Measurements from ENCODE around the gene UBE2QL1.
A peak's percentile ranks its signal among the peaks of the same experiment; 100 is the strongest.

UBE2QL1 gene, protein sequence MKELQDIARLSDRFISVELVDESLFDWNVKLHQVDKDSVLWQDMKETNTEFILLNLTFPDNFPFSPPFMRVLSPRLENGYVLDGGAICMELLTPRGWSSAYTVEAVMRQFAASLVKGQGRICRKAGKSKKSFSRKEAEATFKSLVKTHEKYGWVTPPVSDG

DNA sequence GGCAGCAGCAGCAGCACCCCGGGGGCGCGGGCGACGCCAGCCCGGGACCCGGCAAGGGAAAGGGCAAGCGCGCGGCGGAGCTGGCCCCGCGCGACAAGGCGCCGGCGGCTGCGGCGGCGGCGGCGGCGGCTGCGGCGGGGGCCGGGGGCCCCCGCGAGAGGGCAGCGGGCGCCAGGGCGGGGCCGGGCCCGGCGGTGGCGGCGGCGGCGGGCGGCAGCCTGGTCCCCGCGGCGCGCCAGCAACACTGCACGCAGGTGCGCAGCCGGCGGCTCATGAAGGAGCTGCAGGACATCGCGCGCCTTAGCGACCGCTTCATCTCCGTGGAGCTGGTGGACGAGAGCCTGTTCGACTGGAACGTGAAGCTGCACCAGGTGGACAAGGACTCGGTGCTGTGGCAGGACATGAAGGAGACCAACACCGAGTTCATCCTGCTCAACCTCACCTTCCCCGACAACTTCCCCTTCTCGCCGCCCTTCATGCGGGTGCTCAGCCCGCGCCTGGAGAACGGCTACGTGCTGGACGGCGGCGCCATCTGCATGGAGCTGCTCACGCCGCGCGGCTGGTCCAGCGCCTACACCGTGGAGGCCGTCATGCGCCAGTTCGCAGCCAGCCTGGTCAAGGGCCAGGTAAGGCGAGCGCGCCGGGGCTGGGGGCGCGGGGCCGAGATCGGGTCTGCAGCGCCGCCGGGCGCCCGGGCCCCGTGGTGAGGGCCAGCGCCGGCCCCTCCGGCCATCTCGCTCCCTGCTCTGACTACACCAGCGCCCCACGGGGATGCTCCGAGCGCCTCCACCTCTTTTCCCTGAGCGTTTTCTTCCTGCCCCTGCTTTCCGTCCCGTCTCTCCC, at the start of gene UBE2QL1:
Gene UBE2QL1 (plus strand): TSS at position 238 of the 843 bp plus-strand sequence. CDS start 35 bp downstream, at position 273.
- DNase-seq, result peak; percentile 5 to 29
- TF ChIP-seq GATA1 (IDR thresholded peaks at IDR 0.05; ENCODE audit: low read depth, low read length) (no peak), POLR2A (IDR thresholded peaks at IDR 0.05; ENCODE audit: low read length) (no peak)

- DNase-seq, result no peak
- TF ChIP-seq GATA1 (IDR thresholded peaks at IDR 0.05; ENCODE audit: low read depth, low read length), result no peak
Measured at GRCh38 chr5:6399980-6400910, 48.4 kb upstream of the UBE2QL1 start.

GRCh38 chr5:6401410-6401809, 47.2 kb upstream of the UBE2QL1 start:
- TF ChIP-seq POLR2A (IDR thresholded peaks at IDR 0.05; ENCODE audit: low read length) (no peak), GATA1 (IDR thresholded peaks at IDR 0.05; ENCODE audit: low read depth, low read length) (no peak)
- no peak for DNase-seq

GRCh38 chr5:6402939-6403338, 45.7 kb upstream of the UBE2QL1 start:
- TF ChIP-seq GATA1 (IDR thresholded peaks at IDR 0.05; ENCODE audit: low read depth, low read length) (no peak), POLR2A (IDR thresholded peaks at IDR 0.05; ENCODE audit: low read length) (no peak)
- no peak for DNase-seq

DNA sequence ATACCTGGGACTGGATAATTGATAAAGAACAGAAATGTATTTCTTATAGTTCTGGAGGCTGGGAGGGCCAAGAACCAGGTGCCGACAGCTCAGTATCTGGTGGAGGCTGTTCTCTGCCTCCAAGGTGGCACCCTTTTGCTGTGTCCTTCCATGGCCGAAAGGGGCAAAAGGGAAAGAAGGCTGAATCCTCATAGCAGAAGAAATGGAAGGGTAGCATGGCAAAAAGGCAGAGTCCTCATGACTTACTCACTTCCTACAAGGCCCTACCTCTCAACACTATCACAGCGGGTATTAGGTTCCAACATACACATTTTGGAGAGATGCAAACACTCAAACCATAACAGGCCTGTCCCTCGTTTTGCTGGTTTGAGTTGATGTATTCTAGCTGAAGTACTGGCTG, 45.2 kb upstream of the UBE2QL1 start:
- TF ChIP-seq POLR2A (IDR thresholded peaks at IDR 0.05; ENCODE audit: low read length) (no peak), GATA1 (IDR thresholded peaks at IDR 0.05; ENCODE audit: low read depth, low read length) (no peak)
- no peak for DNase-seq

- TF ChIP-seq POLR2A (IDR thresholded peaks at IDR 0.05; ENCODE audit: low read length) (no peak), GATA1 (IDR thresholded peaks at IDR 0.05; ENCODE audit: low read depth, low read length) (no peak)
Measured at GRCh38 chr5:6404129-6404528, 44.5 kb upstream of the UBE2QL1 start.

DNA sequence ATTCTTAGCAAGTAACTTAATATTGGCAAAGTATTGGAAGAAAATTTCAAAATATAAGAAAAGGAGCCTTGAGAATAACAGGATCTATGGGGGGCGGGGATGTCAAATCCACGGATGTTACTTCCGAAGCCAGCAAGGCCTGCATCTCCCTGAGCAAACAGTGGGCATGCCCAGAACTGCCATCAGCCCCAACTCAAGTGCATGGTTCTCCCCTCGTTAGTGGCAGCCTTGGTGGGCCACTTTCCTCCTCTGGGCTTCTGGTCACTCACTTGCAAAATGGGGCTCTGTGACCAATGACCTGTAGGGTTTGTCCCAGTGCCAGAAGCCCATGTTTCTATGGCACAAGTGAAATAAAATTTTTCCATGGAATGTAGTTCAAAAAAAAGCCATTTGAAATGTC, 43.1 kb upstream of the UBE2QL1 start:
- DNase-seq, result no peak
- no peak for TF ChIP-seq GATA1 (IDR thresholded peaks at IDR 0.05; ENCODE audit: low read depth, low read length)
- no peak for TF ChIP-seq POLR2A (IDR thresholded peaks at IDR 0.05; ENCODE audit: low read length)

More at GRCh38 chr5:6404129-6404528, 44.5 kb upstream of the UBE2QL1 start:
- DNase-seq, result no peak

DNA sequence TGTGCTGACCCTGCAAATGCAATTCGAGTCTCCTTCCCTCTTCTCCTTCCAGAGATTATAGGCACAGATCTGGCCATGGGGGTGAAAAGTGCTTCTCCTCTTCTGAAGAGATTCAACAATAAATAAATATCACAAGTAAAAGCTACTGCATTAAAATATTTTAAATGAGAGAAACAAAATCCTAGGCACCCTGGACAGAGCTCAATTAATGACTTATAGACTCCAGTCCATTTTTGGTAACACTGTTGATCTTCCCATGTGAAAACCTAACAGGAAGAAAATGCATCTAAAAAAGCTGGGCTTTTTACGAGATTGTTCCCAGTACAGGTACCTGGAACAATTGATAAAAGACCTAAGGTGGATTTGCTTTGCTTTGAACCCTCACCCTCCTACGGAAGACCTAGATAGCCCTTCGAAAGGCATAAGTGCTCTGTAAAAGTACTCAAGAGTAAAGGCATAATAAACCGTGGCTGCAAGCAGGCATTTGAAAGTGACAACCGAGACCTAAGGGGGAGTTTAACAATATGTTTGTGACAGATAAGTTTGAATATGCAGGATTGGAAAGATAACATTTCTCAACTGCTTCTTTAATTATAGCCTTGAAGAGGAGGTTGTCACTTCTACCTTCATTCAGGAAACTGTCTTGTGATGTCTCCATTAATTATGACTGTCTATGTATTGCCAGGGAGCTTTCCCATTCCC, 41.0 kb upstream of the UBE2QL1 start:
- TF ChIP-seq GATA1 (IDR thresholded peaks at IDR 0.05; ENCODE audit: low read depth, low read length) (no peak), POLR2A (IDR thresholded peaks at IDR 0.05; ENCODE audit: low read length) (no peak)

DNA sequence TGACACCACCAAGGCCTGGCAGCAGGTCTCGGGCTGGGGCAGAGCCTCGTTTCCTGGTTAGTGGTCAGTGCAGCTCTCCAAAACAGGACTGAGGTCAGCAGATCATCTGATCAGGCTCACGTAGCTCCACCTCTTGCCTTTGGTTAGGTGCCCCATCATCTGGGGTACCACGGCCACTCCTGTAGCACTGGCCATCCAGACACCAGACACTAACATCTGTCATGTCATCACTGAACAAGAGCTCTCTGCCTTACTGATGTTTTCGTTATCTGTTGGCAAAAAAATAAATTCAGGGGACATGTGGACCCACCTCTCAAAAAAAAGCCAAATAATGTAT, 40.4 kb upstream of the UBE2QL1 start:
- DNase-seq, result peak in 1 of 2 experiments; percentile 31
- TF ChIP-seq GATA1 (IDR thresholded peaks at IDR 0.05; ENCODE audit: low read depth, low read length) (no peak), POLR2A (IDR thresholded peaks at IDR 0.05; ENCODE audit: low read length) (no peak)

More for the DNA sequence above, 41.0 kb upstream of the UBE2QL1 start:
- DNase-seq, result peak; percentile 26 to 59

- DNase-seq, result peak; percentile 25 to 47
- TF ChIP-seq GATA1 (IDR thresholded peaks at IDR 0.05; ENCODE audit: low read depth, low read length) (no peak), POLR2A (IDR thresholded peaks at IDR 0.05; ENCODE audit: low read length) (no peak)
Measured at GRCh38 chr5:6408627-6409446, 39.8 kb upstream of the UBE2QL1 start.

DNA sequence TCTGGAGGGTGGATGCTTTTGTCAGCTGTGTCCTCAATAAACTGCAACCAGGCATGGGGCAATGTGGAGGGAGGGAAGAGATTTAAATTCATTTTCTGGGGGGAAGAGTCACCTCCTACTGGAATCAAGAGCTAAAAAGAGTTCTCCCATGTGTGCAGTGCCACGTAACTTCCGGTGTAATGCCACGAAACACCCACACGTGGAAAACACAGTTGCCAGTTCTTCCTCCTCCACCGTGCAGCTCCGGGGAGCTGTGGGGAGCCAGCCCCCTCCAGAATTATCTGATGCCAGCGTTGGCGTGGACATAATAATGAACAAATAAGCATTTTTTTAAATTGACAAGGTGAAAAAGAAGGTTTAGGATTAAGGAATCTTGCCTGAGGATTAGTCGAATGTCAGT, 38.2 kb upstream of the UBE2QL1 start:
- no peak for DNase-seq
- TF ChIP-seq POLR2A (IDR thresholded peaks at IDR 0.05; ENCODE audit: low read length), result no peak
- TF ChIP-seq GATA1 (IDR thresholded peaks at IDR 0.05; ENCODE audit: low read depth, low read length), result no peak

DNA sequence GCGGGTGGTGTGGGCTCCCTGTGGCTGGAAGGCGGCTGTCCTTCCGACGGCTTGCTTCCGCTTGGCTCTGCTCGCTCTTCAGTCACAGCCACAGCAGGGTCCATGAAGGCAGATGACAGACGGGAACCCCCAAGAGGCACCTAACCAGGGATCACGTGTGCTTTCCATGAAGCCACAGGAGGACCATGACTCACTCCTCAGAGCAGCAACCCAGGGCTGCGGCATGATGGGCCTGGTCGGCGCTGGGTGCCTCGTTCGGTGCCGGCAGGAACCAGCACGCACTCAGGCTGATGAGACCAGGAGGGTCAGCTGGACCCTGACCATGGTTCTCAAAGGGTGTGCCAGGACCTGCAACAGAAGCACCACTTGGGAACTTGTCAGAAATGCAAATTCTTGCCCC, 37.5 kb upstream of the UBE2QL1 start:
- no peak for DNase-seq
- TF ChIP-seq POLR2A (IDR thresholded peaks at IDR 0.05; ENCODE audit: low read length), result no peak

GRCh38 chr5:6412811-6413210, 35.8 kb upstream of the UBE2QL1 start:
- no peak for DNase-seq
- no peak for TF ChIP-seq POLR2A (IDR thresholded peaks at IDR 0.05; ENCODE audit: low read length)
- no peak for TF ChIP-seq GATA1 (IDR thresholded peaks at IDR 0.05; ENCODE audit: low read depth, low read length)
